Activated CD4-positive, alpha-beta T cell treated with anti-CD3 and anti-CD28 coated beads, Interleukin-2, amount 50 U/mL, for 4 hours (primary cell): ENCODE measurements around the gene HNRNPA3.
"Not testable (repeated sequence)": the region's sequence is repeated elsewhere in the genome, so short reads cannot be mapped to it uniquely, and the experiment has no call there.

ENCODE experiments used
- DNase-seq, 2 experiments: peaks; one replicate each; pipeline ENCODE4 v3.0.0-alpha.2; 2020

The HNRNPA3 gene

DNA sequence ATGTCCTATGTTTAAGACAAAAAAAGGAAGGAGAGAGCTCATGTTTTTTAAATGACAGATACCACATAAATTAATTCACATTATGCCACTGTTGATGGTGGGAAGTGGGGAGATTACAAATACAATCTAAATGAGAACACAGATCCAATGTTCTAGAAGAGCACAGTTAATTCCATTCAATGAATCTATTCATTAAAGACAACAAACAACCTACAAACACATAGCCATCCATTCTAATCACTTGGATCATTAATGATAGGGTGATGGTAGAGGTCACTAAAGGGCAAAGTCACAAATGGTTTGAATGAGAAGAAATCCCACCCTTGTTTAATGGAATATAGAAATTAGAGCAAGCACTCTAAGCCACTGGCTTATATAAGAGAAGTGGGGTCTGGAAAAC is 21.7 kb downstream of the HNRNPA3 start:
- DNase-seq, result no peak

DNA sequence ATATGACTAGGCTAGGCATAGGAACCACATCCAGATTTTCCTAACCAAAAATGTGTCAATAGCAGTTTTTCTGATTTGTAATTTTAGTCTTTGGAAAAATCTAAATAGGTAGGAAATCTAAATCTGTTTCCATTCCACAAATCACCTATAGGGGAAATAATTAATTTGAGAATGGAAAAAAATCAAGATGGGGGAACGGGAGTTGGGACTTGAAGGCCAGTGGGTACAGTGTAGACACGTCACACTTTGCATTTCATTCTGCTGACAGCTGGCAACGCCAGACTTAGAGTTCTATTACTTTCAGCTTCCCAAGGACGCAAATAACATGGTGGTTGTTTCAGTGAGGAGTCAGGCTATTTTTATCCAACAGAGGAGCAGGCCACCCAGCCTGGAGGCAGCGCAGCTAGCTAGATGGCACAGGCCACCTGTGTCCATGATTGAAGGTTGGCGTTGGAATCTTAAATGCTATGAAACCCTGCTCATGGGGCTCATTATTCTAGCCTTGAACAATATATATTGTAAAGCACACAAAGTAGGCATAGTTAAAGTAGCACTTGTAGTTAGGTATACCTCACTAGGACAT is 23.4 kb downstream of the HNRNPA3 start:
- DNase-seq, result no peak

DNA sequence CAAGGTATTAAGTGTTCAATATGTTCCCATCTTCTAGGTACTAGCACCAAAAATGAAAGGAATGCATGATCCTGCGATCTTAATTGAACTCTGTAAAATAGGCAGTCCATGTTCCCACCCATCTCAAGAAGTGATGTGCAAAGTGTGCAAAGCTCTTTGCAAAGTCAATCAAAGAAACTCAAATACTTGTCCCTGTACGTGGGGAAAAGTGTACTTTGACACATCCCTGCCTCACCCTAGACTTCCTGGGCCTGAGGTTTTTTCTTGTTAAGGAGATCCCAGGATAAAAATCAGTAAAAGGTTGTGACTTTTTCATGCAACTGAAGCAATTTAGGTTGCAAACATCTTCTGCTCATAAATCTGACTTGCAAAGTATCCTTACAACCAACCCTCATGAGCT is 25.3 kb downstream of the HNRNPA3 start:
- DNase-seq, result no peak

DNA sequence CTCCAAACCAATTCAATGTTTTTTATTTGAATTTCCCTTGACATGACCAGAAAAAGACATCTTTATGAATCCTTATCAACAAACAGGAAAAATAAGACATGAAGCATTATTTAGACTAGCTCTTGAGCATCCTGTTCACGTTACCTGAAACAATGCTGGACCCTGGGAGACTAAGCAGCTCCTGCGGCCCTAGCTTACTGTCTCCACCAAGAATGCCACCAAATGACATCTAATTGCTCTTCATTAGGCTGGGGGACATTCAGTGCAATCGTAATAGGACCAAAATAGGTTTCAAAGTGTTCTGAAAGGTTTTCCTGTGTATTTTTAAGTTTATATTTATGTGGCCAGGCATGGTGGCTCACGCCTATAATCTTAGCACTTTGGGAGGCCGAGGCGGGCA is 26.5 kb downstream of the HNRNPA3 start:
- no peak for DNase-seq

DNA sequence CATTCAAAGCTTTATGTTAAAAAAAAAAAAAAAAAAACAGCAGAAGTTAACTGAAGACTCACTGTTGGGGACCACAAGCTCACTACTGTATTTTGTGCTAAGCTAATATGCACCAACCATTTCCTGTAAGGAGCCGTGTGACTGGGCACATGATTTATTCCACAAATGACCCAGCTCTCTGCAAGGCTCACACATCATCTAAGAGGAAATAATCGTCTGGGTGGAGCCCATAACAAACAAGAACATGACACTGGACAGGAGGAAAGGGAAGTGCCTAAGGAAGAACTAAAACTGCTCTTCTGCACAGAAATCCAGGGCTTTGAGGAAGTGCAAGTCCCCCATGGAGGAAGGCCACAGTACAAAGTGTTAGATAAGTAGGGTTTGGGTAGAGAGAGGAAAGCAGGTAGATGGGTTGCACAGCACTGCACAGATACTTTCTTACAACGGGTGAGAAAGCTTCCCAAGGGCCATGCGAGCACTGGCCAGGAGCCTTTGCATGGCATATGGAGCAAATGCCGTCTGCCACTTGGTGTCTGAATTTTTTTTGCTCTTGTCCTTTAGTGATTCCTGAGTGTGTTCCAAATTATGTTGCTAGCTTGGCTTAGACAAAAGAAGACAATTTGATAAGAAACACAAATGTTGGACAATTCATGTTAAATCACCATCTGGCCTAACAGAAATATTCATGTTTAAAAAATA is 27.5 kb downstream of the HNRNPA3 start:
- DNase-seq, result no peak

DNA sequence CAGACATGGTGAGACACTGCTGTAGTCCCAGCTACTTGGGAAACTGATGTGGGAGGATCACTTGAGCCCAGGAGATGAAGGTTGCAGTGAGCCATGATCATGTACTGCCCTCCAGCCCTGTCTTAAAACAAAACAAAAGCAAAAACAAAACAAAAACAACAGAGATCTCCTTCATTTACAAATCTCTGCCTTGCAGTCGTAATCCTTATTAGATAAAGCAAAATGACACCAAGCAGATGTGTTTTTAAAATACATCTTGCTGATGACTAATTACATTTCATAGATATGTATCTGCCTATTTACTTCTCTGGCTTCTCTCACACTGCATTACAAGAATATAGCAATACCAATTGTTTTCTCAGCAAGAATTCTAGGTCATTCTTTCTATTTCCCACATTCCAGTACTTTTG is 29.1 kb downstream of the HNRNPA3 start:
- DNase-seq, result no peak

DNA sequence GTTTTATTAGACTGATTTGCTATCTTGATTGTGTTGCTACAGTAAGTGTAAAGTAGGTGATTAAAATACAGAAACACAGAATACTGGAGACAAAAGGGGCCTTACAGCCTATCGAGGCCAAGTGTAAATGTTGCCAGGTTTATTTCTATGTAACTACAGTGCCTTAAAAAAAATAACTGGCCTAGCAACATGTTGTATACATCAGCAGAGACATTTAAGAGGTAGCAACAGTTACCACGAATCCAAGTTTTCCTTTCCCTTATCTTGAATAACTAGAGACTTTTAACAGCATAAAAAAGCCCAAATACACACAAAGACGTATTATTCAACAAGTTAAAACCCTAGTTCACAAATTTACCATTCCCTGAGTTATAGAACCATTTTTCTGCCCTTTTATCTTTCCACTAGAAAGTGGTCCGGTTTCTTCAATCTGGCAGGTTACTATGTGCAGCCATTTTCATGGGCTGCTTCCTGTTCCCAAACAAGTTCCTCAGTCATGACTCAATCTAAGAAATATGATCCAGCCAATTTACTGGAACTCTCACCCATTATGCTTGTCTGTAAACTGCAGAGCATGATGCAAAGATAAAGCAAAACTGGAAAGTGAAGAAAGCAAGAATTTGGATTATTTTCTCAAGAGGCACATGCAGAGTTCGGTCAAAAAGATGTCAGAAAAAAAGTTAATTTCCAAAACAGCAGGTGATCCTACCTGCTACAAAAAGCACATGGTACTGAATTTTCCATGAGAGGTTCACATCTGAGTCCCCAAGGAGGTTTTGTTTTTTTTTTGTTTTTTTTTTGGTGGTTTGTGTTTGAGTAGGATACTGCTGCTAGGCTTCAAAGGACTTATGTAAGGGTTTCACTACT is 29.8 kb downstream of the HNRNPA3 start:
- DNase-seq, result no peak

DNA sequence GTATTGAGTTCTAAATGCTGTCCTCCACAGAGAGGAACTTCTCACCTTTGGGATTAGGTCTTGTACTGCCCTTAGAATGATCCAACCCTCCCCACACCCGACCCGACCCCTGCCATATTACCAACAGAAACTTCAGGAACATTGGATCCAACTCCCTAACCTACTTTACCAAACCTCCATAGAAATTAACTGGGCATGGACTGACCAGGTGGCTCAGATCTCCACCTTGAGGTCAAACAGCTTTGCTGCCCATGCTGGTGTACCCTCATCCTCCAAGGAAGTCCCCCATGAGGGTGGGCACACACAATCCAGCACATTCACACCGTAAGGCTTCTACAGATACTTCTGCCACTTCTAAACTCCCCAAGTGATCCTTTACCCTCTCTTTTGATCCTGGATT is 30.5 kb downstream of the HNRNPA3 start:
- no peak for DNase-seq

DNA sequence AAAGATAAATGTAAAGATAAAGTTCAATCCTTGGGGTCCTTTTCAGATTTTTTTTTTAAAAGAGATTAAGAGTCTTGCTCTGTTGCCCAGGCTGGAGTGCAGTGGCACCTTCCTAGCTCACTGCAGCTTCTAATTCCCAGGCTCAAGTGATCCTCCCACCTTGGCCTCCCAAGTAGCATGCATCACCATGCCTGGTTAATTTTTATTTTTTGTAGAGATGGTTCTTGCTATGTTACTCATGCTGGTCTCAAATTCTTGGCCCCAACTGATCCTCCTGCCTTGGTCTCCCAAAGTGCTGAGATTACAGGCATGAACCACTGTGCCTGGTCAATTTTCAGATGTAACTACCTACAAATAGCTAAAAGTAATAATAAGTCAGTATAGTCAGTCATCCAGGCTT is 30.9 kb downstream of the HNRNPA3 start:
- DNase-seq, result no peak

DNA sequence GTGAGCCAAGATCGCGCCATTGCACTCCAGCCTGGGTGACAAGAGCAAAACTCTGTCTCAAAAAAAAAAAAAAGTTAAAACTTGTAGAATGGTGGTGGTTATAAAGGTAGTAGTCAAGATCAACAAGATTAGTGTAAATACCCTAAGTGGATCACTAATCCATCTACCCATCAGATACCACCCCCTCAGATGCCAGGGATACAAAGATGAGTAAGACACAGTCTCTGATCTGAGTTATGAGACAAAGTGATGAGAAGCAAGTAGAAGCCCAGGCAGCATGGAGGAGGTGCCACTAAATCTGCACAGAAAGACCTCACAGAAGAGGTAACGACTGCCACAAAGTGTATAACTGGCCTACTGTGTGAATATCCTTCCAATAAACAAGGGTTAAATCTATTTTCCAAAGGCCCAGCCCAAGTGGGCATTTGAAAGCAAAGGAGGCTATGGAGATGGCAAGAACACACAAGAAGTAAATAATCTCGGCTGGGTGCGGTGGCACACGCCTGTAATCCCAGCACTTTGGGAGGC is 31.7 kb downstream of the HNRNPA3 start:
- DNase-seq, result no peak

DNA sequence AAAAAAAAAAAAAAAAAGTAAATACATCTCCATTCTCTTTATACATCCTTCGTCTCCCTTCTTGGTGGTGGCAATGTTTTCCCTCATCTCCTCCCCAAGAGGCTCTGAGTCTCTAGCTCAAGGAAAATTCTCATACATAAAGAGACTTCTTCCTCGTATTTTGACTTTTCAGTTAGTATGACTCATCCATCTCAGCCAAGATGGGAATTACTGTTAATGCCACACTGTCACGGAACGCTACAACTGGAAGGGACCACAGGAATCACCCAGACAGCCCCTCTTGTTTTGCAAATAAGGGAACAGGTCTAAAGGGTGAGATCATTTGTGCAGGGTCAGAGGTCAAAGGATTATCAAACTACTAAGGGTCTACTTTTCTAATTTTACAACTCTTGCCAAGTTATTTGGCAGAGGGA is 32.4 kb downstream of the HNRNPA3 start:
- DNase-seq, result no peak

DNA sequence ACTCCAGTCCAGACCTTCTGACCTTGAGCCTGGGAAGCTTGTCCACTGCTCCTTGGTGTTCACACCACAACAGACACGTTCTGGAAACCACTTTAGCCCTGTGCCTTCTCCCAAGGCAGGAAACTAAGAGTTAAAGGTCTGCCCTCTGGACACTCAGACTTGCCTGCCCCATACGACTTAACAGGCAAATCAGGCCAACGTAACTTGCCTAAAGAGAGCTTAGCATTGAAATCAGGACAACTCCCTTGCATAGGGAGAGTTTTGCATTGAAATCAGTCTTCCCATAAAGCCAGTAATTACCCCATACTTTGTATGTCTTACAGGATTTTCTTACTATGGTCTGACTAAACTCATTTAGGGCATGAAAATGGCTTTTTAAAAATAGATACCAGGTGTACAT is 33.4 kb downstream of the HNRNPA3 start:
- DNase-seq, result no peak

DNA sequence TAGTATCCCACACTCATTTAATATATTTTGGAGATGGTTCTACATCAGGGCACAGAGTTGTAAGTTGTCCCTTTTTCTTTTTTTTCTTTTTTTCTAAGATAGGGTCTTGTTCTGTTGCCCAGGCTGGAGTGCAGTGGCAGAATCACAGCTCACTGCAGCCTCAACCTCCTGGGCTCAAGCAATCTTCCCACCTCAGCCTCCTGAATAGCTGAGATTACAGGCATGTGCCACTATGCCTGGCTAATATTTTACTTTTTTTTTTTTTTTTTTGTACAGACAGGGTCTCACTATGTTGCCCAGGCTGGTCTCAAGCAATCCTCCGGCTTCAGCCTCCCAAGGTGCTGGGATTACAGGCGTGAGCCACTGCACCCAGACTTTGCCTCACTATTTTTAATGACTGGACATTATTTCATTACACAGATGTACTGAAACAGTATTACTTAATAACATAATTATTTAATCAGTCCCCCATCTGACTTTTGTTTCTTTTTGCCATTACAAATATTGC is 34.0 kb downstream of the HNRNPA3 start:
- DNase-seq, result not testable (repeated sequence)

DNA sequence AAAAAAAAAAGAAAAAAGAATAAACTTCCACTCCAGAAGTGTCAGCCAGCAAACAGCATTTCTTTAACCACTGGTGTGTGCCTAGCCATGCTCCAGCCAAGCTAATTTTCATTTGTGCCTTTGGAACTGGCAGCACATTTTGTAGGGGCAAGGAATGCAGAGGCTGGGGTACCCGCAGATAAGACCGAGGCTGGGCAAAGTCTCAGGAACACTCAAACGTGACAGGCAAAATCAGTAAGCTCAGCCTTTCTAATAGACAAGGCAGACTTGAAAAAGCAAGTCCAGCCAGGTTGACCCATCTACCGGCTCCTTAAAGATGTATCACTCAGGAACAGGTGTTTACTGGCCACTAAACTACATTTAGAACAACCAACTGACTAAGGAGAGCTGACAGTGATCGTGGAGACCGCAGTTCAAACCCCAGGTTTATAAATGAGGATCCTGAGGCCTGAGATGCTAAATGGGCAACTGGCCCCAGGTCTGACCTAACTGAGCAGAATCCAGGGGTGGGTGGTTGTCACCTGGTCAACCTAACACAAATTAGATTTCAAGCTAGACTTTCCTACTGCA is 35.2 kb downstream of the HNRNPA3 start:
- no peak for DNase-seq

DNA sequence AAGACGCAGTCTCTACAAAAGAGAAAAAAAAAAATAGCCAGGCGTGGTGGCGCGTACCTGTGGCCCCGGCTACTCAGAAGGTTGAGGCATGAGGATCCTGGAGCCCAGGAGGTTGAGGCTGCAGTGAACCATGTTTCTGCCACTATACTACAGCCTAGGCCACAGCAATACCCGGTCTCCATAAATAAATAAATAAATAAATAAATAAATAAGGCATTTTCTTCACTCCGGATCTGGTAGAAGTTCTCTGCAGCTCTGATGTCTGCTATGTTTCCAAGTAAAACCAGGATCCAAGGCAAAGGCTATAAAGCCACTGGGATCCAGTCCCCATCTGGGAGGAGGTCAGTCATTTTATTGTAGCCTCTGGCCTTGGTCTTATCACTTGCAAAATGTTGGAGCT is 36.4 kb downstream of the HNRNPA3 start:
- DNase-seq, result no peak

DNA sequence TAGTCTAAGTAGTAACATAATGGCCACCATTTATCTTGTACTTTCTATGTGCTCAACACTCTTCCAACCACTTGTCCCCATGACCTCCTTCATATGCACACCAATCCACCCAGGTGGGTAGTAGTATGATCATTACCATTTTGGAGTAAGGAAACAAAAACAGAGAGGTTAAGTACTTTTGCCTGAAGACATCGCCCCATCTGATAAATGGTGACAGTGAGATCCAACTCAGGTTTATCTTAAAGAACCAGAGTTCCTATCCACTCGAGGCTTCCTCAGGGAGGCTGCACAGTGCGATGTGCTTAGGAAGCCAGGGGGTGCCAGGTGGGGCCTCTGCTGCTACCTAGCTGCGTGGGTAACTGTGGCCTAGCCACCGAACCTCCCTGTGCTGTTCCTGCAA is 37.9 kb downstream of the HNRNPA3 start:
- no peak for DNase-seq

DNA sequence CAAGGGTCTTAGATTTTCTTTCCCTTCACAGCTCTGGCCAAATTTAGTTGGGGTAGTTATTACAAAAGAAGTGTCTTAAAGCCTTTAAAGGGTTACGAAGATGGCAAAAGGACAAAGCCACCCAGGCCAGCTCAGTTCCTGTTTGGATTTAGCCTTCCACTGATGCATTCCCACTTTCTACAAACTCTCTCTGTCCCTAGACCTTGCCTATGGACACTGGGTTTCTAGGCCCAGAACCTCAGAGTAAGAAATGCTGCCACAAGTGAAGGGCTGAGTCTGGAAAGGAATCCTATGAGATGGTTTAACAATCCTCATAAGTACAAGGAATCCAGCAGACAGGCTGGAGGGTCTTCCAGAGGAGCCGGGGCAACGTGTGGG is 38.6 kb downstream of the HNRNPA3 start:
- no peak for DNase-seq

DNA sequence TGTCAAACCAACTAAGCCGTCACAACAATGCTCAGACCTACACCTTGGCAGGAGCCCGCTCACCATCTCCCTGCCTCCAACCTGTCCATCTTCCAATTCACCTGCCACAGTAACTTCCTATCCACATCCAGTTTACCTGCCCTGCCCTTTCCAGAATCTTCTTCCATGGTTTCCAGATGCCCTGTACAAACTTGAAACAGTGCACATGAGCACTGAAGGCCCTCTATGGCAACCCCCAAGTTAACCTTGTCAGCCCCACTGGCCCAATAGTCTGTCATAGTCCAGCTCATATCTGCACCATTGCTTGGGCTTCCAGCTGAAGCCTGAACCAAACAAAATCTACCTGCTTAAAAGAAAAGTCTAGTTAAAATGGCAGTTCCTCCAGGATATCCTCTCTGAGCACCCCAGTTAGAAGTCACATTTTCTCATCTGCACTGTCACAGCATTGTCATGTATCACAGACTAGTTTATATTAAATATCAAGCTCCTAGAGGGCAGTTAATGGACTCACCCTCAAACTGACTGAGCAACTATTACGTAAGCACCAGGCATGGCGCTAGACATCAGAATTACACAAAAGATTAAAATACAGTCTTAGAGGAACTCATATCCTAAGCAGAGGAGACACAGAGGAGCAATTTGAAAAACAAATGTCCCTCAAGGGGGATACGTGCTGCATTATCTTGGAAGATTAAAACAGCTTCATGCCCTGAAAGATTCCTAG is 40.4 kb downstream of the HNRNPA3 start:
- no peak for DNase-seq

DNA sequence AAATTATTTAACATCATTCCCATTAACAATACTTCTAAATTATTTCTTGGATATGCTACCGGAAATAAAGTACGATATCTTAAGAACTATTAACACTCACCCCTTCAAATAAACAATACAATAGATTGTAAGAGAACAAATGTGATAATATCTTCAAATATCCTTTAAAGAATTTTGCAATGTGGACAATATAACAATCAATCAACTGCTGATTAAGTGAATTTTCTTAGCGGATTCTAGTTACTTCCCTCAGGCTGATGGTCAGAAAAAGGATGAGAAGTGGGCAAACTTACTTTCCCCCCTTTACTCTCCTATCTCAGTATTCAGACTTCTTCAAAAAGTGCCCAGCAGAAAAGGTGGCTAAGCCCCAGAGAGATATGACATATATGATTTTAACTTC is 41.1 kb downstream of the HNRNPA3 start:
- no peak for DNase-seq

DNA sequence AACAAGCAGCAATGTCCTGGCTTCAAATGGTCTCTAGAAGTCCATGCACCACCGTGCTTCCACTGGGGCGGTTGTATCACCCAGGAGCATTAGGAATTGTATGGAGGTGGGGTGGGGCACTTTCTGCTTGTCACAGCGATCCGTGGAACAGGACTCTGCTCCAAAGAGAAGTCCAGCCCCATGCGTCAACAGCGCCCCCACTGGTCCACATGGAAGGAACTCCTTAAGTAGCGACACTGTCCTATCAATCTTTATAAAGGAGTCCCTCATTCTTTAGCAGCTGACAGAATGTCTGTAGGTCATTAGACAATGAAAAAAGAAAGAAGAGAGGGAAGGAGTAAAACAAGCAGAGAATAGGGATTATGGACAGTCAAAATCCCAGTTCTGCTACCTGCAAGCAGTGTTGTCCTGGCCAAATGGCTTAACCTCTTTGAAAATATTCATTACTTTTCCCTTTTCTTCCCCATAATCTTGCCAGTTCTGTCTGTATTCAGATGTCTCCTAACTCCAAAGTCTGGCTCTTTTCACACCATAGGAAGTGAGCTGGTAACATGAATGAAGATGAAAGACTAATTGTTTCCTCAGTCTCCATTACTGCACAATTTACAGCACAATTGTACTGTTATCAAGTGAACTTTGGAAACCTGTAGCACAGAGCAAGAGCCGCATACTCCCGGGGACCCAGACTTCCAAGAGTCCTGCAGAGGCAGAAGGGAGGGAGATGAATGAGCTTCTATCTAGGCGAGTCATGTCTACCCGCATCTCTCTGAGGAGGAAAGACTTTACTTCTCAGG is 42.0 kb downstream of the HNRNPA3 start:
- DNase-seq, result no peak

DNA sequence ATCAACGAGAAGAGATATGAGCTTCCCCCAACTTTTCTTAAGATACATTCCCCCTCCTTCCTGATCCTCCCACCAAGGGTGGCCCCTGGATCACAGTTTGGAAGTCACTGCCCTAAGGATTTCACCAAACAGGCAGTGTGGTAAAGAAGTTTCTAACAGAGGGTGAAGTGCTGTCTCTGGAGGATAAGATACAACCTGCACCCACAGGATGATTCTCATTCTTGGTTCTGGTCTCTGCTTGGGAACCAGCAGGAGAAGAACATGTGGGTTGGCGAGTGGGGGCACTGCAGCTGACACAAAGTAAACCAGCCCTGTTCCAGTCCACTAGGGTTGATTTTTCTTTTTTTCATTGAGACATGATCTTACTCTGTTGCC is 42.6 kb downstream of the HNRNPA3 start:
- DNase-seq, result no peak

DNA sequence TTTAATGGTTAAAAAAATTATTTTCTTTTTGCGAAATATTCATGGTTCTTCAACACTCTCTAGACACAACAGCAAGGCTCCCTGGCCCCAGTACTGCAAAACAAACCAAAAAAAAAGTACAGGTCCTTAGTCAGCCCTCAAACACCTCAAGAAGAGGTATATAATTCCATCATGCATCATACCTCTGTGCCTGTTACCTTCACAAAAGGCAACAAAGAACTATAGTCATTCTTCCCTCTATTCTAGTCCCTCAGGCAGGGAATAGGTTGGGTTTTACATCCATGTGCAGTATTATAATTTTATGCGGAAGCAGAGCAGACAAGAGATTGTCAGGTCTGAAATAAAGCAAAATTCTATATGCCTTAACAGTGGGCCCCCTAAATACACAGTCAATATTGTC is 43.4 kb downstream of the HNRNPA3 start:
- DNase-seq, result no peak
